Vagina (tissue), 2 donors: ENCODE data around the gene VPS9D1. TPM values are rescaled to one million over a fixed set of nuclear protein-coding genes. Genes with fewer than 3 reads are reported as not detected.

Source experiments
- DNase-seq, 2 donors: peaks; one replicate each; pipeline ENCODE4 v3.0.0-alpha.2; 2017; ENCODE audit errors: extremely low spot score in 2 of 2
- H3K27ac ChIP-seq: fragments of 200-600 bp; sonication (generic); one replicate; pipeline ENCODE4 v1.5.1; 2019
- H3K27me3 ChIP-seq: fragments of 200-600 bp; sonication (generic); one replicate; pipeline ENCODE4 v1.5.1; 2019
- H3K36me3 ChIP-seq, 2 donors: fragments of 200-600 bp; sonication (generic); one replicate each; pipeline ENCODE4 v1.5.1; 2017 to 2019
- H3K4me1 ChIP-seq: fragments of 200-600 bp; sonication (generic); one replicate; pipeline ENCODE4 v1.5.1; 2019
- H3K4me3 ChIP-seq, 2 donors: fragments of 200-600 bp; sonication (generic); 1 replicate in 1 of 2; 2 replicates in 1 of 2; pipeline ENCODE4 v1.5.1; 2016 to 2019
- H3K9me3 ChIP-seq: fragments of 200-600 bp; sonication (generic); one replicate; pipeline ENCODE4 v1.5.1; 2019
- POLR2A ChIP-seq, 2 donors: fragments of 450-650 bp; IDR thresholded peaks; one replicate each; pipeline ENCODE4 v1.6.1; 2017; ENCODE audit warnings: antibody characterized with exemption in 2 of 2, mild to moderate bottlenecking in 2 of 2, moderate library complexity in 2 of 2
- POLR2AphosphoS5 ChIP-seq, 2 donors: sonication (generic); formaldehyde crosslinking; IDR thresholded peaks; one replicate each; pipeline ENCODE4 v1.9.0; 2017; ENCODE audit warnings: antibody characterized with exemption in 2 of 2, mild to moderate bottlenecking in 2 of 2, low read depth in 1 of 2; ENCODE audit not compliant: insufficient read depth in 1 of 2
- intact Hi-C: fragments of 100-400 bp; cut with DNase I; formaldehyde crosslinking; loops from one replicate; pipeline ENCODE4 v1.15.1; 2023
- total RNA-seq: library from RNA; depleted of rRNA; stranded (reverse); fragments of >200 nt; gene quantifications from one replicate; pipeline ENCODE4 v1.2.3, GENCODE V29; 2016
- TF ChIP-seq, protein P1 (sequence below), 3 experiments: fragments of 450-650 bp in 2 of 3; fragments of 200-600 bp in 1 of 3; sonication (generic) in 1 of 3; IDR thresholded peaks; one replicate each; pipeline ENCODE4 v1.5.1; 2017 to 2019; ENCODE audit warnings: antibody characterized with exemption in 3 of 3, mild to moderate bottlenecking in 2 of 3, moderate library complexity in 2 of 3

Gene VPS9D1
- total RNA-seq, 1 donor from 2014 or later, result 10.1 TPM

DNA sequence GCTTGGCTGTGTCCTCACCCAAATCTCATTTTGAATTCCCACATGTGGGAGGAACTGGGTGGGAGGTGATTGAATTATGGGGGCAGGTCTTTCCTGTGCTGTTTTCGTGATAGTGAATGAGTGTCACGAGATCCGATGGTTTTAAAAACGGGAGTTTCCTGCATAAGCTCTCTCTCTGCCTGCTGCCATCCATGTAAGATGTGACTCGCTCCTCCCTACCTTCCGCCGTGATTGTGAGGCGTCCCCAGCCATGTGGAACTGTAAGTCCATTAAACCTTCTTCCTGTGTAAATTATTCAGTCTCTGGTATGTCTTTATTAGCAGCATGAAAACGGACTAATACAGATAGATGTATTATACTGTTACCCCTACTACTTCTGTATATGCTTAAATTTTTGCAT lies 59.5 kb downstream of the VPS9D1 start:
- H3K9me3 ChIP-seq, result no peaks in the 10 kb centered on the region
- no peak for DNase-seq
- H3K4me1 ChIP-seq, result peaks cover 21% of the 10 kb centered on the region
- TF ChIP-seq, protein P1, sequence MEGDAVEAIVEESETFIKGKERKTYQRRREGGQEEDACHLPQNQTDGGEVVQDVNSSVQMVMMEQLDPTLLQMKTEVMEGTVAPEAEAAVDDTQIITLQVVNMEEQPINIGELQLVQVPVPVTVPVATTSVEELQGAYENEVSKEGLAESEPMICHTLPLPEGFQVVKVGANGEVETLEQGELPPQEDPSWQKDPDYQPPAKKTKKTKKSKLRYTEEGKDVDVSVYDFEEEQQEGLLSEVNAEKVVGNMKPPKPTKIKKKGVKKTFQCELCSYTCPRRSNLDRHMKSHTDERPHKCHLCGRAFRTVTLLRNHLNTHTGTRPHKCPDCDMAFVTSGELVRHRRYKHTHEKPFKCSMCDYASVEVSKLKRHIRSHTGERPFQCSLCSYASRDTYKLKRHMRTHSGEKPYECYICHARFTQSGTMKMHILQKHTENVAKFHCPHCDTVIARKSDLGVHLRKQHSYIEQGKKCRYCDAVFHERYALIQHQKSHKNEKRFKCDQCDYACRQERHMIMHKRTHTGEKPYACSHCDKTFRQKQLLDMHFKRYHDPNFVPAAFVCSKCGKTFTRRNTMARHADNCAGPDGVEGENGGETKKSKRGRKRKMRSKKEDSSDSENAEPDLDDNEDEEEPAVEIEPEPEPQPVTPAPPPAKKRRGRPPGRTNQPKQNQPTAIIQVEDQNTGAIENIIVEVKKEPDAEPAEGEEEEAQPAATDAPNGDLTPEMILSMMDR (IDR thresholded peaks at IDR 0.05), result no peak
- no peak for TF ChIP-seq POLR2AphosphoS5 (IDR thresholded peaks at IDR 0.05; ENCODE audit: insufficient read depth in 1 of 2, low read depth in 1 of 2)
- no peak for TF ChIP-seq POLR2A (IDR thresholded peaks at IDR 0.05)
- H3K4me3 ChIP-seq, result no peak overlapping the region
- H3K27ac ChIP-seq, result no peak overlapping the region
- H3K36me3 ChIP-seq, result peaks cover 0 to 17% of the 10 kb centered on the region in 2 donors
- intact Hi-C loops, result no loop called here
- H3K27me3 ChIP-seq, result no peaks in the 10 kb centered on the region

DNA sequence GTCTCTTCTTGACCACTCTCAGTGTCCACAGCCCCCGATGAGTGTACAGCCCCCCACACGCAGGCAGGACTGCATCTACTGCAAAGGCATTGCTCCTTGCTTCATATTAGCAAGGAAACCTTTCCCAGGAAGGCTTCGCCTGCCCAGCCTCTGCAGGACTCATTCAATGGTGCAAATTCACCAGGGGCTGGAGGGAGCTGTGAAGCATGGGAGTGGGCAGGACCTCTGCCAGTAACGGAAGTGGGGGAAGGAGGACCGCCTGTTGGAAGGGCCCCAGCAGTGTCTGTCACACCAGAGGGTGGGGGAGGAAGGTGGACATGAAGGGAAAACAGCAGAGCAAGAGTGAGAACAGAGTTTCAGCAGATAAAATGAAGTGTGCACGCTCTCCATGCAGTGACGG lies 60.6 kb downstream of the VPS9D1 start:
- peaks cover 29% of the 10 kb centered on the region for H3K4me1 ChIP-seq
- H3K27me3 ChIP-seq, result no peaks in the 10 kb centered on the region
- no peak overlapping the region for H3K4me3 ChIP-seq
- no peak overlapping the region for H3K27ac ChIP-seq
- peaks cover 0 to 17% of the 10 kb centered on the region in 2 donors for H3K36me3 ChIP-seq
- H3K9me3 ChIP-seq, result no peaks in the 10 kb centered on the region
- no peak for DNase-seq
- TF ChIP-seq POLR2A (IDR thresholded peaks at IDR 0.05) (no peak), POLR2AphosphoS5 (IDR thresholded peaks at IDR 0.05; ENCODE audit: insufficient read depth in 1 of 2, low read depth in 1 of 2) (no peak)
- TF ChIP-seq, protein P1 (IDR thresholded peaks at IDR 0.05), result no peak
- intact Hi-C loops, result no loop called here

DNA sequence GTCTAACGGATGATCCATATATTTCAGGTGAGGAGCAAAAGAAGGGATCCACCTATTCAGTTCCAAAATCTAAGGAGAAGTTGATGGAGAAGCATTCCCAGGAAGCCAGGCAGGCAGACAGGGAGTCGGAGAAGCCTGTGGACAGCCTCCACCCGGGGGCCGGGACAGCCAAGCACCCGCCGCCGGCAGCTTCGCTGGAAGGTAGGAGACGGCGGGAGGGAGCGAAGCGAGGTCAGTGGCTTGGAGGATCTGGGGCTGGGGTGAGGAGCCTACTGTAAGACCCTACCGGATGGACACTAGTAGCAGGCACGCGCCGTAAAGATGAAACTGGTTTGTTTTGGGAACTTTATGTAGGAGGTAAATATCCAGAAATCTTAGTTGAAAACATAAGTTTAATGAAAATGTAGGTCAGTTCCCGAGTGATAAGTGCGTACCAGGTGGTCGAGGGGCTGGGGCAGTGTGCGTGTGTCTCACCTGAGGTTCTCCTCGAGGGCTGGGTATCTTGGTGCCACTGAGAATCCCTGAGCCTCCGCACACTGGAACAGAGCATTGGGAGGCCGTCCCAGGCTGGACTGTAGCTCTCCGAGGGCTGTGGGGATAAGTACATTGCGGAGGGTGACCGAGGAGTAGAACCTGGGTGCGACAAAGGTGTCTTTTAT lies 62.3 kb downstream of the VPS9D1 start:
- DNase-seq, result peak in 1 of 2 donors; percentile 86
- H3K27ac ChIP-seq, result peak overlapping the region; percentile 71
- no peaks in the 10 kb centered on the region for H3K27me3 ChIP-seq
- TF ChIP-seq POLR2A (IDR thresholded peaks at IDR 0.05) (no peak), POLR2AphosphoS5 (IDR thresholded peaks at IDR 0.05; ENCODE audit: insufficient read depth in 1 of 2, low read depth in 1 of 2) (no peak)
- TF ChIP-seq, protein P1 (IDR thresholded peaks at IDR 0.05), result no peak
- H3K9me3 ChIP-seq, result no peaks in the 10 kb centered on the region
- intact Hi-C loops, result no loop called here
- H3K4me1 ChIP-seq, result peaks cover 29% of the 10 kb centered on the region
- peak overlapping the region; percentile 91 to 93 for H3K4me3 ChIP-seq
- peaks cover 0 to 14% of the 10 kb centered on the region in 2 donors for H3K36me3 ChIP-seq

DNA sequence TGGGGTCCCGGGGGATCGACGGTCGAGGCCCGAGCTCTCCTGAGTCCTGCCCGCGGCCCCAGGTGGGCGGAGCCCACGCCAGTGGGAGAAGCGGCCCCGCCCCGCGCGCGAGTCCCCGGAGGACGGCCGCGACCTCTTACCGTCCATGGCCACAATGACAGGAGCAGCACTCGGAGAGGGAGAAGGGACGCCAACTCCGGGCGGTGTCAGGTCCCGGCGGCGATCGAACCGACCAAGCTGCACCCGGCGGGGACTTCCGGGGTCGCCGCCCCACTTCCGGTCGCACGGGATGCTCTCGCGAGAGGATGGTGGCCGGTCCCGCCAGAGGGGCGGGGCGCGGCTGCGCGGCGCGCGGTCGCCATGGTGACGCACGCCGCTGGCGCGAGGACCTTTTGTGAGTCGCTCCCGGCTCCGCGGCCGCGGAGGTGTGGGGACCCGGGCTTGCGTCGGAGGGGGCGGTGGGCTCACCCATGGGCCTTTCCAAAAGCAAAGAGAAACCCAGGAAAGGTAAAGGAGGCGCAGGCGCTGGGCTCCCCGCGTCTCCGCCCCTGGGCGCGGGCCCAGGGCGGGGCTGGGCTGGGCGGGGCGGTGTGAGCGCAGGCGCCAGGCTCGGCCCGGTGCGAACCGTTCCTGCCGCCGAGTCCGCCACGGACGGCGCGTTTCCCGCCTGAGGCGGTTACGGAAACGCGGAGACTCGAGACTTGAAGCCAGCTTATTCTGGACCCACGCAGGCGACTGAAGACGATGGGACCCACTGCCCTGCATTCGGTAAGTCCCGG lies 63.1 kb downstream of the VPS9D1 start, which contains the start of the genes CHMP1A and SPATA33:
TSS of gene CHMP1A (minus strand) at position 267 of the 779 bp plus-strand sequence. CDS start at position 147, 120 bp downstream.
TSS of gene SPATA33 (plus strand) at position 395 of the 779 bp plus-strand sequence. CDS start at position 471, 76 bp downstream.
- intact Hi-C loops, result no loop called here
- Histone ChIP-seq H3K27ac (peak within 1 kb of the TSS; percentile 71), H3K9me3 (no peaks in the 10 kb centered on the region), H3K36me3 (peaks cover 0 to 7% of the 10 kb centered on the region in 2 donors), H3K27me3 (no peaks in the 10 kb centered on the region), H3K4me3 (peak within 1 kb of the TSS; percentile 91 to 93), H3K4me1 (peaks cover 29% of the 10 kb centered on the region)
- DNase-seq, result no peak
- TF ChIP-seq, protein P1 (IDR thresholded peaks at IDR 0.05), result no peak
- peak in 1 of 2 donors; percentile 71 for TF ChIP-seq POLR2AphosphoS5 (IDR thresholded peaks at IDR 0.05; ENCODE audit: insufficient read depth in 1 of 2, low read depth in 1 of 2)
- TF ChIP-seq POLR2A (IDR thresholded peaks at IDR 0.05), result peak in 1 of 2 donors; percentile 6

Other genes with a start within 250 kb of the VPS9D1 start
- gene ANKRD11, start 230.3 kb downstream of the VPS9D1 start, total RNA-seq, result 135 TPM
- 119 TPM for gene SPG7, start 212.5 kb downstream of the VPS9D1 start, total RNA-seq
- 8,204 TPM for gene RPL13, start 160.2 kb downstream of the VPS9D1 start, total RNA-seq
- 4.9 TPM for gene CPNE7, start 145.1 kb downstream of the VPS9D1 start, total RNA-seq
- not detected for gene DPEP1, start 107.3 kb downstream of the VPS9D1 start, total RNA-seq
- gene CHMP1A, start 63.2 kb downstream of the VPS9D1 start, total RNA-seq, result 117 TPM
- 5.2 TPM for gene SPATA33, start 63.1 kb downstream of the VPS9D1 start, total RNA-seq
- 44.0 TPM for gene CDK10, start 34.2 kb downstream of the VPS9D1 start, total RNA-seq
- gene SPATA2L, start 19.2 kb downstream of the VPS9D1 start, total RNA-seq, result 16.2 TPM
- gene ZNF276, start 639 bp upstream of the VPS9D1 start, total RNA-seq, result 57.0 TPM
- 12.0 TPM for gene FANCA, start 95.7 kb upstream of the VPS9D1 start, total RNA-seq
- gene SPIRE2, start 107.6 kb upstream of the VPS9D1 start, total RNA-seq, result 2.2 TPM
- gene TCF25, start 152.7 kb upstream of the VPS9D1 start, total RNA-seq, result 132 TPM
- gene MC1R, start 198.0 kb upstream of the VPS9D1 start, total RNA-seq, result 4.4 TPM
- gene TUBB3, start 202.4 kb upstream of the VPS9D1 start, total RNA-seq, result 19.2 TPM
- 94.5 TPM for gene DEF8, start 227.9 kb upstream of the VPS9D1 start, total RNA-seq